ENCODE data around the gene DLK1.

GRCh38 chr14:100698066-100698465 lies 28.6 kb upstream of the DLK1 start:
- no peak for TF ChIP-seq CEBPB (IDR thresholded peaks at IDR 0.05)
- TF ChIP-seq CREB1 (IDR thresholded peaks at IDR 0.05; ENCODE audit: low read depth): no peak
- TF ChIP-seq EP300 (IDR thresholded peaks at IDR 0.05; ENCODE audit: borderline replicate concordance): no peak
- no peak for TF ChIP-seq TEAD4 (IDR thresholded peaks at IDR 0.05)
- TF ChIP-seq YY1 (IDR thresholded peaks at IDR 0.05; ENCODE audit: low read depth): no peak
- no peak for TF ChIP-seq MAX (IDR thresholded peaks at IDR 0.05)
- TF ChIP-seq TCF12 (IDR thresholded peaks at IDR 0.05; ENCODE audit: low read depth): no peak
- TF ChIP-seq, protein P1, sequence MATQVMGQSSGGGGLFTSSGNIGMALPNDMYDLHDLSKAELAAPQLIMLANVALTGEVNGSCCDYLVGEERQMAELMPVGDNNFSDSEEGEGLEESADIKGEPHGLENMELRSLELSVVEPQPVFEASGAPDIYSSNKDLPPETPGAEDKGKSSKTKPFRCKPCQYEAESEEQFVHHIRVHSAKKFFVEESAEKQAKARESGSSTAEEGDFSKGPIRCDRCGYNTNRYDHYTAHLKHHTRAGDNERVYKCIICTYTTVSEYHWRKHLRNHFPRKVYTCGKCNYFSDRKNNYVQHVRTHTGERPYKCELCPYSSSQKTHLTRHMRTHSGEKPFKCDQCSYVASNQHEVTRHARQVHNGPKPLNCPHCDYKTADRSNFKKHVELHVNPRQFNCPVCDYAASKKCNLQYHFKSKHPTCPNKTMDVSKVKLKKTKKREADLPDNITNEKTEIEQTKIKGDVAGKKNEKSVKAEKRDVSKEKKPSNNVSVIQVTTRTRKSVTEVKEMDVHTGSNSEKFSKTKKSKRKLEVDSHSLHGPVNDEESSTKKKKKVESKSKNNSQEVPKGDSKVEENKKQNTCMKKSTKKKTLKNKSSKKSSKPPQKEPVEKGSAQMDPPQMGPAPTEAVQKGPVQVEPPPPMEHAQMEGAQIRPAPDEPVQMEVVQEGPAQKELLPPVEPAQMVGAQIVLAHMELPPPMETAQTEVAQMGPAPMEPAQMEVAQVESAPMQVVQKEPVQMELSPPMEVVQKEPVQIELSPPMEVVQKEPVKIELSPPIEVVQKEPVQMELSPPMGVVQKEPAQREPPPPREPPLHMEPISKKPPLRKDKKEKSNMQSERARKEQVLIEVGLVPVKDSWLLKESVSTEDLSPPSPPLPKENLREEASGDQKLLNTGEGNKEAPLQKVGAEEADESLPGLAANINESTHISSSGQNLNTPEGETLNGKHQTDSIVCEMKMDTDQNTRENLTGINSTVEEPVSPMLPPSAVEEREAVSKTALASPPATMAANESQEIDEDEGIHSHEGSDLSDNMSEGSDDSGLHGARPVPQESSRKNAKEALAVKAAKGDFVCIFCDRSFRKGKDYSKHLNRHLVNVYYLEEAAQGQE (IDR thresholded peaks at IDR 0.05; ENCODE audit: low read depth): no peak
- TF ChIP-seq USF1 (IDR thresholded peaks at IDR 0.05): no peak
- TF ChIP-seq FOXM1 (IDR thresholded peaks at IDR 0.05; ENCODE audit: borderline replicate concordance, low read depth): no peak
